ENCODE data around the gene ACTRT2.
A peak's percentile ranks its signal among the peaks of the same experiment; 100 is the strongest.

Gene ACTRT2

GRCh38 chr1:3055051-3055450, 33.8 kb downstream of the ACTRT2 start:
- Histone ChIP-seq H3K27me3 (replicated peaks; ENCODE audit: control insufficient read depth, insufficient read depth, low read length) (peaks cover 57% of the 10 kb centered on the region), H3K9me3 (ENCODE audit: control insufficient read depth, low read length) (peaks cover 33% of the 10 kb centered on the region), H3K36me3 (ENCODE audit: control insufficient read depth, insufficient read depth, low read length, severe bottlenecking) (no peaks in the 10 kb centered on the region), H3K4me3 (ENCODE audit: low read length) (no peak overlapping the region), H3K9ac (ENCODE audit: low read length) (no peak overlapping the region), H3K4me1 (ENCODE audit: control insufficient read depth, insufficient read depth, low read length) (no peaks in the 10 kb centered on the region)
- DNase-seq (ENCODE audit: low read depth), result no peak

DNA sequence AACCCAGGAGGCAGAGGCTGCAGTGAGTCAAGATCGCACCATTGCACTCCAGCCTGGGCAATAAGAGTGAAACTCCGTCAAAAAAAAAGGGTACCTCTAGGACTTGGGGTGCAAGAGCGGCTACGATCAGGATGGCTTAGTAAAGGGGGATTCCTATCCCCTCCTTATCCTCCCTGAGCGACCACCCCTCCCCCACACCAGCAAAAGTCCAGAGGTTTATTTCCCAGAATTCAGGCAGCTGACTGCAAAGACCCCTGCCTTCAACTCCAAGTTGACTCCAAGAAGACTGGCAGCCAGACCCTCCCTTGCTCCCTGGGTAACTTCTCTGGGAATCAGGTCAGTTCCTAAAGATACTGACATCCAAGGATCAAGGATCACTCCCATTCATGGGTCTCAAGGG, 35.4 kb downstream of the ACTRT2 start:
- H3K9me3 ChIP-seq (ENCODE audit: control insufficient read depth, low read length), result peaks cover 33% of the 10 kb centered on the region
- no peaks in the 10 kb centered on the region for H3K36me3 ChIP-seq (ENCODE audit: control insufficient read depth, insufficient read depth, low read length, severe bottlenecking)
- peaks cover 71% of the 10 kb centered on the region for H3K27me3 ChIP-seq (replicated peaks; ENCODE audit: control insufficient read depth, insufficient read depth, low read length)

DNA sequence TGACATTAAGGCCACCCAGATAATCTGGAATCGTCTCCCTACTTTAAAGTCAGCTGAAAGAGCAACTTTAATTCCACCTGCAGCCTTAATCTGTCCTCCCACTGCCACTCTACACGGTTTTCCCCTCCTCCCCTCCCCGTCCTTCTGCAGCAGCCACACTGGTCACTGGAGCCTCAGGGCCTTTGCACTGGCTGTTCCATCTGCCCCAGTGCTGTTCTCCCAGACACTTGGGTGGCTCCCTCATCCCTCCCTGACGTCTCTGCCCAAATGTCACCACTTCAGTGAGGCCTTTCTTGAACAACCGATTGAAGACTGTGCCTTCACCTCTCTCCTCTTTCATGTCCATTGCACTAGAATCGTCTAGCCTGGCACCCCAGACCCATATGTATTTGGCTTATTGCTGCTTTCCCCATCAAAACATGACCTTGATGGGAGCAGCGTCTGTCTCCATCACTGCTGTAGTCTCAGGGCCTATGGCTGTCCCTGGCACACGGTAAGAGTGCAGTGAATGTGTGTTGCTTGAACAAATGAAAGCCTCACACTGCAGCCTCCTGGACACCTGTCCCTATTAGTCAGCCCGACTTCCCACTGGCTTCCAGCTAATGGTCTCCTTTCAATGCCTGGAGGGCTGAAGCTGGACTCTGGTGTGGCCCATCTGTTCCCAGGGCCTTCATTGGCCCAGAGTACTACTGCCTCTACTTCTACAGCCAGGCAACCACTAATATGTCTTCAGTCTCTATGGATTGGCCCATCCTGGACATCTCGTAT, 37.2 kb downstream of the ACTRT2 start:
- Histone ChIP-seq H3K4me1 (ENCODE audit: control insufficient read depth, insufficient read depth, low read length) (no peaks in the 10 kb centered on the region), H3K4me3 (ENCODE audit: low read length) (no peak overlapping the region), H3K9me3 (ENCODE audit: control insufficient read depth, low read length) (peaks cover 28% of the 10 kb centered on the region), H3K9ac (ENCODE audit: low read length) (no peak overlapping the region), H3K36me3 (ENCODE audit: control insufficient read depth, insufficient read depth, low read length, severe bottlenecking) (no peaks in the 10 kb centered on the region), H3K27me3 (replicated peaks; ENCODE audit: control insufficient read depth, insufficient read depth, low read length) (peaks cover 74% of the 10 kb centered on the region)
- DNase-seq (ENCODE audit: low read depth), result no peak

More for the DNA sequence above, 35.4 kb downstream of the ACTRT2 start:
- Histone ChIP-seq H3K9ac (ENCODE audit: low read length) (no peak overlapping the region), H3K4me3 (ENCODE audit: low read length) (no peak overlapping the region), H3K4me1 (ENCODE audit: control insufficient read depth, insufficient read depth, low read length) (no peaks in the 10 kb centered on the region)
- no peak for DNase-seq (ENCODE audit: low read depth)

DNA sequence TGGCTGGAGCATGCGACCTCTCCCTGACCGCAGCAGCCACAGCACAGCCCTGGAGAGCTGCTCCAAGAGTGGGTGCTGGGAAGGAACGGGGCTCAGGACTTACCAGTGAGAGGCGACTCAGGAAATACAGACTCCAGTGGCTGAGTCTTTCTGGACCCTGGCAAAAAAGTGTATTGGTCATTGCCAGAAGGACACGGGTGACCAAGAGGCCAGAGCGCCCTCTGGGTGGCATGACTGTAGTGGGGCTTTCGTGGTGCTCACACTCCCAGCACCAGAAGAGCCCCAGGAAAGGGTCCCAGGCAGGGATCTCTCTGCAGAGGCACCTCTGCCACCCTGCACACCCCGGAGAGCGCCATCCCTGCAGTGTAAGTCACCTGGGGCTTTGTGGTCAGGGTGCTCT, 38.9 kb downstream of the ACTRT2 start:
- Histone ChIP-seq H3K4me3 (ENCODE audit: low read length) (no peak overlapping the region), H3K9ac (ENCODE audit: low read length) (no peak overlapping the region), H3K4me1 (ENCODE audit: control insufficient read depth, insufficient read depth, low read length) (no peaks in the 10 kb centered on the region), H3K36me3 (ENCODE audit: control insufficient read depth, insufficient read depth, low read length, severe bottlenecking) (no peaks in the 10 kb centered on the region), H3K27me3 (replicated peaks; ENCODE audit: control insufficient read depth, insufficient read depth, low read length) (peaks cover 77% of the 10 kb centered on the region), H3K9me3 (ENCODE audit: control insufficient read depth, low read length) (peaks cover 28% of the 10 kb centered on the region)
- DNase-seq (ENCODE audit: low read depth), result no peak

GRCh38 chr1:3060601-3061551, 39.6 kb downstream of the ACTRT2 start:
- H3K36me3 ChIP-seq (ENCODE audit: control insufficient read depth, insufficient read depth, low read length, severe bottlenecking), result no peaks in the 10 kb centered on the region
- no peaks in the 10 kb centered on the region for H3K4me1 ChIP-seq (ENCODE audit: control insufficient read depth, insufficient read depth, low read length)
- H3K9ac ChIP-seq (ENCODE audit: low read length), result no peak overlapping the region
- H3K27me3 ChIP-seq (replicated peaks; ENCODE audit: control insufficient read depth, insufficient read depth, low read length), result peaks cover 82% of the 10 kb centered on the region
- H3K9me3 ChIP-seq (ENCODE audit: control insufficient read depth, low read length), result peaks cover 28% of the 10 kb centered on the region
- DNase-seq (ENCODE audit: low read depth), result peak; percentile 21
- no peak overlapping the region for H3K4me3 ChIP-seq (ENCODE audit: low read length)

DNA sequence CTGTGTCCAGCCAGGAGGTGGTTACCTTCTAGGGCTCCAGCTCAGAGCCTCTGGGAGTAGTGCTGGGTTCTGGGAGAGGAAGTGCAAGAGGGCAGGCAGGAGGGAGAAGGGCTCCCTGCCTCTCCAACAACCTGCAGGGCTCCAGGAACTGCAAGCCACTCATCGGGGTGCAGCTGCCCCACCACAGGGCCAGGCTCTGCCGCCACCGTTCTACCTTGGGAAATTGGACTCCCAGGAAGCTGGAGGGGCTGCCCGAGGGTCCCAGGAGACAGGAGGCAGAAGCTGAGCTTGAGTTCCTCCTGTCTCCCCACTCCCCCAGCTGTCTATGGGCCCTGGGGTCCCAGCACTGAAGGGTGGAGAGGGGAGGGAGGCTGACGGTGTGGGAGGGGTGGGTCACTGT, 40.3 kb downstream of the ACTRT2 start:
- Histone ChIP-seq H3K9ac (ENCODE audit: low read length) (no peak overlapping the region), H3K4me1 (ENCODE audit: control insufficient read depth, insufficient read depth, low read length) (no peaks in the 10 kb centered on the region), H3K36me3 (ENCODE audit: control insufficient read depth, insufficient read depth, low read length, severe bottlenecking) (no peaks in the 10 kb centered on the region), H3K4me3 (ENCODE audit: low read length) (no peak overlapping the region), H3K27me3 (replicated peaks; ENCODE audit: control insufficient read depth, insufficient read depth, low read length) (peaks cover 87% of the 10 kb centered on the region), H3K9me3 (ENCODE audit: control insufficient read depth, low read length) (peaks cover 28% of the 10 kb centered on the region)
- no peak for DNase-seq (ENCODE audit: low read depth)

DNA sequence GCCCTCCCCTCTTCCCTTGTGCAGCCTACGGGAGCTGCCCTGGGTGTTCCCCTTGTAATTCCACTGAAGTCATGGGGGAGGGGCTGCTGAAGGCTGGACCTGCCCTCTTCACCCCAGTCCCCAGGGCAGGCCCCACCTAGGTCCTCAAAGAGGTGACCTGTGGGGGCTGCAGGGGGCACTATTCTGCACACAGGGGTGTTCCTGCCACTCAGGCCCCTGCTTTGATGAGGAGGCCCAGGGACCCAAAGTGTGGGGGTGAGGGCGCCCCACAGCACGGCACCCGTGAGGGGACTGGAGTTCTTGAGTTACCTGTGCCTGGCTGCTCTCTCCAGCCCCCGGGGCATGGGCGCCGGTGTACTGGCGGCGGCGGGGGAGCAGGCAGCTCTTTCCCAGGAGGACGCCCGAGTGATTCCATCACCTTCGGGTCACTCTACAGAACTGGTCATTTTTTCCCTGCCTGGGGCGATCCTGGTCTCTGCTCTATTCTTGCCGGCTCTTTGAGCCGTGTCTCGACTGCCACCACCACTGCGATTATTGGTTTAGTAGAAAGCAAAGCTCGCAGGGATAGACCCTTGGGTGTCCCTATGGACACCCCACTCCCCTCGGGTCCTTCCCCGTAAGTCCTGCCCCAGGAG, 40.8 kb downstream of the ACTRT2 start:
- Histone ChIP-seq H3K36me3 (ENCODE audit: control insufficient read depth, insufficient read depth, low read length, severe bottlenecking) (no peaks in the 10 kb centered on the region), H3K27me3 (replicated peaks; ENCODE audit: control insufficient read depth, insufficient read depth, low read length) (peaks cover 86% of the 10 kb centered on the region), H3K4me3 (ENCODE audit: low read length) (no peak overlapping the region), H3K9me3 (ENCODE audit: control insufficient read depth, low read length) (peaks cover 23% of the 10 kb centered on the region), H3K4me1 (ENCODE audit: control insufficient read depth, insufficient read depth, low read length) (no peaks in the 10 kb centered on the region), H3K9ac (ENCODE audit: low read length) (no peak overlapping the region)
- no peak for DNase-seq (ENCODE audit: low read depth)

DNA sequence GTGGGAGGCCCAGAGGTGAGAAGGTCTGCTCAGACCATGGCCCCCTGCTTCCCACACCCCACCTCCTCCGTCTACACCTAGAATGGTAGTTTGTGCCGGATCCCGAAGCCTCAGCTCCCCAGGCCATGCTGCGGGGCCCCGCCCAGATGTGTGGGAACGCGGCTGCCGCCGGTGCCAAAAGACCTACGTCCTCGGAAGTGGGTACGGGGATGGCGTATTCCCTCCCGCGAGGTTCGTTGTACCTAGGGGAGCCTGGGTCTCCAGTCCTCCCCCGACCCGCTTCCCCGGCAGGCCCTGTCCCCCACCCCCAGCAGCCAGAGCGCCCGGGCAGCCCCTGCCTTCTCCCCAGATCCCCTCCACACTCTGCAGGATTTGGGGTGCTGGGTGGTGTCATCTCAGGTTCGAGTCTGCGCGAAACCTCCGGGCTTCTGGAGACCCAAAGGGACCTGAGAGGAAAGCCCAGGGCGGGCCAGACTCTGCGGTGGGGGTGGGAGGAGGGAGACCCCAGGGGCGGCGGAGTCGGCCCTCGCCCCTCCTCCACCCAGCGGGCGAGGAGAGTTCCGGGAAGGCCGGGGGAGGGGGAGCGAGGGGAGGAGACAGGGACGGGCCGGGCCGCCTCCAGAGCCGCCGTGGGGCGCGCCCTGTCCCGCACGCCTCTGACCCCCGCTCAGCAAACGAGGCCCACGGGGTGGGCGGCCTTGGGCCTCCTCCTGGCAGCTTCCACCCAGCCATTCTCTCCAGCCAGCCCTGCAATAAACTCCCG, 41.5 kb downstream of the ACTRT2 start:
- H3K9ac ChIP-seq (ENCODE audit: low read length), result no peak overlapping the region
- no peaks in the 10 kb centered on the region for H3K4me1 ChIP-seq (ENCODE audit: control insufficient read depth, insufficient read depth, low read length)
- H3K27me3 ChIP-seq (replicated peaks; ENCODE audit: control insufficient read depth, insufficient read depth, low read length), result peaks cover 82% of the 10 kb centered on the region
- DNase-seq (ENCODE audit: low read depth), result no peak
- peaks cover 16% of the 10 kb centered on the region for H3K9me3 ChIP-seq (ENCODE audit: control insufficient read depth, low read length)
- H3K4me3 ChIP-seq (ENCODE audit: low read length), result peak overlapping the region; percentile 47
- H3K36me3 ChIP-seq (ENCODE audit: control insufficient read depth, insufficient read depth, low read length, severe bottlenecking), result no peaks in the 10 kb centered on the region

- Histone ChIP-seq H3K36me3 (ENCODE audit: control insufficient read depth, insufficient read depth, low read length, severe bottlenecking) (no peaks in the 10 kb centered on the region), H3K9me3 (ENCODE audit: control insufficient read depth, low read length) (peaks cover 8% of the 10 kb centered on the region), H3K27me3 (replicated peaks; ENCODE audit: control insufficient read depth, insufficient read depth, low read length) (peaks cover 74% of the 10 kb centered on the region), H3K9ac (ENCODE audit: low read length) (no peak overlapping the region), H3K4me3 (ENCODE audit: low read length) (peak overlapping the region; percentile 47), H3K4me1 (ENCODE audit: control insufficient read depth, insufficient read depth, low read length) (no peaks in the 10 kb centered on the region)
- no peak for DNase-seq (ENCODE audit: low read depth)
Observed at GRCh38 chr1:3063379-3064295, 42.4 kb downstream of the ACTRT2 start.

DNA sequence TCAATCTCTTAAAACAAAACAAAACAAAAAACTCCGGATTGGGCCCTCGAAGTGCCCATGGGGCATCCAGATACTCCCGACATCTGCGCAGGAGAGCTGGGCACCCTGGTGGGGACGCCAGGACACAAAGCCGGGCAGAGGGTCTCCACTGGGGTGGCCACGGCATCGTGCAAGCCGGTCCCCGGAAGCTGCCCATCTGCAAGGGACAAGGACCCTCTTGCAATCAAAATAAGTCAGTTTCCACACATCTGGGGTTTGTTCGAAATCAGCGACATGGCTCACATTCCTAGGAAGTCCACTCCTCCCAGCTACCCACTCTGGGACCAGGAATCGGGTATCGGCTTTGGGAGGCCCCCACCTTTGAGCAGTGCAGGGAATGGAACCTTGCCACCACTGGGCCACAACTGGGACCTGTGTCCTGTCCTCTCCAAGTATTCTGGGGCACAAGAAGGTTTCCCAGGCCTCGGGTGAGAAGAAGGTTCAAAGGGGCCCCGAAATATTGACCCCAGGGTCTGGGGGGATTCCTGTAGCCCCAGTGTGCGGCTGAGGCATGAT, 43.1 kb downstream of the ACTRT2 start:
- no peak for DNase-seq (ENCODE audit: low read depth)
- Histone ChIP-seq H3K36me3 (ENCODE audit: control insufficient read depth, insufficient read depth, low read length, severe bottlenecking) (no peaks in the 10 kb centered on the region), H3K27me3 (replicated peaks; ENCODE audit: control insufficient read depth, insufficient read depth, low read length) (peaks cover 68% of the 10 kb centered on the region), H3K9ac (ENCODE audit: low read length) (no peak overlapping the region), H3K9me3 (ENCODE audit: control insufficient read depth, low read length) (peaks cover under 1% of the 10 kb centered on the region), H3K4me1 (ENCODE audit: control insufficient read depth, insufficient read depth, low read length) (no peaks in the 10 kb centered on the region), H3K4me3 (ENCODE audit: low read length) (no peak overlapping the region)

Measured in adipocyte (in vitro differentiated cells).